NK-92 (cell line): ENCODE results near the gene HLX.

Source experiments
- DNase-seq: peaks from one replicate; lab custom pipeline; 2025; ENCODE audit not compliant: unreplicated experiment; lab: John Stamatoyannopoulos, UW

The HLX gene

DNA sequence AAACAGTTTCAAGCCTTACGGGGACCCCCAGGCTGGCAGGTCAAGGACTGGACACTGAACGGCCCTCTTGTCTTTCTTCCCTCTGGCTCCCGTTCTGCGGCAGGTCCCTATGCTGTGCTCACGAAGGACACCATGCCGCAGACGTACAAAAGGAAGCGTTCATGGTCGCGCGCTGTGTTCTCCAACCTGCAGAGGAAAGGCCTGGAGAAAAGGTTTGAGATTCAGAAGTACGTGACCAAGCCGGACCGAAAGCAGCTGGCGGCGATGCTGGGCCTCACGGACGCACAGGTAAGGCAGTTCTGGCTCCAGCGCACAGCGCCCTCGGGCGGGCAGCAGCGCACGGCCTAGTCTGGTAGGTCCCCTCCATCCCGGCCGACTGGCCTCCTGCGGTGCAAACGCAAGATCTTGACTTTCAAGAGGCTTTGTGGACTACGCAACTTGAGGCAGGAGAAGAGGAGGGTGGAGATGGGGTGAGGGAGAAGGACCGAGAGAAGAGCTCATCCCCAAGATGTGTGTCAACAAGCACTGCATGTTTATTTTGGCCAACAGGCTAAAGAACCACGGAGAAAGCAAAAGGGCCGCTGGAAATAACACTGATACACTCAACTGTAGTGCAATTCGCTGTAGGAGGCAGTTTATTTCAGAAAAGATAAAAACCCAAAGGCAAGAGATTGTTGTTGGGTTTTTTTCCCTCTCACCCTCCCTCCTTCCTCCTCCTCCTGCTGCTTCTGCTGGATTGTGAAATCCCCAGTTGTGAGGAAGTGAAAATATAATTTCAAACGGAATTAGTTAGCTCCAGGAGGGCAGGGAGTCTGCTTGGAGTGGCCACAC, 3.0 kb downstream of the HLX start:
- no peak for DNase-seq

DNA sequence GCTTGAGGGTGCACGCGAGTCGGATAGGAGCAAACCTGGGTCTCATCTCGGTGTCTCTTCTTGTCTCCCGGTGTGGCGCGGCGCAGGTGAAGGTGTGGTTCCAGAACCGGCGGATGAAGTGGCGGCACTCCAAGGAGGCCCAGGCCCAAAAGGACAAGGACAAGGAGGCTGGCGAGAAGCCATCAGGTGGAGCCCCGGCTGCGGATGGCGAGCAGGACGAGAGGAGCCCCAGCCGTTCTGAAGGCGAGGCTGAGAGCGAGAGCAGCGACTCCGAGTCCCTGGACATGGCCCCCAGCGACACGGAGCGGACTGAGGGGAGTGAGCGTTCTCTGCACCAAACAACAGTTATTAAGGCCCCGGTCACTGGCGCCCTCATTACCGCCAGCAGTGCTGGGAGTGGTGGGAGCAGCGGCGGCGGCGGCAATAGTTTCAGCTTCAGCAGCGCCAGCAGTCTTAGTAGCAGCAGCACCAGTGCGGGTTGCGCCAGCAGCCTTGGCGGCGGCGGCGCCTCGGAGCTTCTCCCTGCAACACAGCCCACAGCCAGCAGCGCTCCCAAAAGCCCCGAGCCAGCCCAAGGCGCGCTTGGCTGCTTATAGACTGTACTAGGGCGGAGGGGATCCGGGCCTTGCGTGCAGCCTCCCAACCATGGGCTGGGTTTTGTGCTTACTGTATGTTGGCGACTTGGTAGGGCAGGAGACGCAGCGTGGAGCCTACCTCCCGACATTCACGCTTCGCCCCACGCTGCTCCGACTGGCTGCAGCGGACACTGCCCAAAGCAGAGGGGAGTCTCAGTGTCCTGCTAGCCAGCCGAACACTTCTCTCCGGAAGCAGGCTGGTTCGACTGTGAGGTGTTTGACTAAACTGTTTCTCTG, 5.1 kb downstream of the HLX start:
- no peak for DNase-seq

DNA sequence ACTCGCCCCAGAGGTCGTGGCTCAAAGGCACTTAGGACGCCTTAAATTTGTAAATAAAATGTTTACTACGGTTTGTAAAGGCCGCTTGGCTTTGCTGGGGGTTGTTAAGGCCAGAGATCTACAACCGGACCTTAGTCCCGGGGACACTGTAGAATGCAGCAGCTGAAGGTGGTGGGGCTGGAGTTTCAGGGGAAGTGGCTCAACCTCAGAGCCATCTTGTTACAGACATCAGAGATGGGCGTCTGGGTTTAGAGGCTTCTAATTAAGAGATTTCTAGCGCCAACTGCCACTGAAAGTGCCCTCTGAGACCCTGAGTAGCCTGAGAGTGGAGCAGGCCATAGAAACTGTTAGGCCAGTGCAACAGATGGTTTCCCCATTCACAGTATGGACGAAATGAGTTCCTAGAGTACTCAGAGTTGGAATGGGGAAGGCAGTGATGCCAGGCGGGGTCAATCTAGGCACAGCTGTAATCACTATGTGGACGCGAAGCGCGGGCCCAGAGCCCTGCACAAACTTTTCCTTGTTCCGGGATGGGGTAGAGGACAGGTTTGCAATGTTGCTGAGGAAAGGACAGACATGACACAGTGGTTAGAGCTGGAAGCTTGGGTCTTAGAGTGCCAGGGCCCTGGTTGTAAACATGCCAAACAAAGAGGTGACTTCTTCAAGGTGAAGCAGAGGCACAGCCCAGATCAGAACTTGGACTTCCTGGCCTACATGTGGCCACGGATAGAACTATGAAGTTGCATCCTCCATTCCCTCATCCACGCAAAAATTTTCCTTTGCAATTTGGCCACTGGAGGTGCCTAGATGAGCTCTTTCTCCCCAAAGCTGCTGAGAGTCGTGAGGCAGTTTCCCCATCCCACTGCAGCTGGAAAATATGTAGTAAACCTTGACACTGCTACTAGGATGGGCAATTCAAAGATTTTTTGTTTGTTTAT, 6.0 kb downstream of the HLX start:
- DNase-seq, result no peak

DNA sequence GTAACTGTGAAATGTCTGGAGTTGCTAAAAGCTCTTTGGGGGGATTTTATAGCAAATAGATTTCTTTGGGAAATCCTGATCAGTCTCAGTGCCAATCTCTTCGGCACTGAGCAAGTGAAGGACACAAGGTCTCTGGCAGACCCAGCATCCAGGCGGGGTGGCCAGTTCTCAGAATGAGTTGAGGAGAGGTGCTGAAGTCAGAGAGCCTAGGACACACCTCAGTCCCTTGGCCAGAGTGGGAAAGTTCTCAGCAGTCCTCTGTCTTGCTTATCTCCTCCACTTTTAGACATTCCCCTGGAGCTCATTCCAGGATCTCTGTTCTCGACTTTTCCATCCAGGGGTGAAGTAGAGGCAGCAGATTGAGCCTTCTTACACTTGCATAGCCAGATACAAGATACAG, 6.7 kb downstream of the HLX start:
- no peak for DNase-seq

DNA sequence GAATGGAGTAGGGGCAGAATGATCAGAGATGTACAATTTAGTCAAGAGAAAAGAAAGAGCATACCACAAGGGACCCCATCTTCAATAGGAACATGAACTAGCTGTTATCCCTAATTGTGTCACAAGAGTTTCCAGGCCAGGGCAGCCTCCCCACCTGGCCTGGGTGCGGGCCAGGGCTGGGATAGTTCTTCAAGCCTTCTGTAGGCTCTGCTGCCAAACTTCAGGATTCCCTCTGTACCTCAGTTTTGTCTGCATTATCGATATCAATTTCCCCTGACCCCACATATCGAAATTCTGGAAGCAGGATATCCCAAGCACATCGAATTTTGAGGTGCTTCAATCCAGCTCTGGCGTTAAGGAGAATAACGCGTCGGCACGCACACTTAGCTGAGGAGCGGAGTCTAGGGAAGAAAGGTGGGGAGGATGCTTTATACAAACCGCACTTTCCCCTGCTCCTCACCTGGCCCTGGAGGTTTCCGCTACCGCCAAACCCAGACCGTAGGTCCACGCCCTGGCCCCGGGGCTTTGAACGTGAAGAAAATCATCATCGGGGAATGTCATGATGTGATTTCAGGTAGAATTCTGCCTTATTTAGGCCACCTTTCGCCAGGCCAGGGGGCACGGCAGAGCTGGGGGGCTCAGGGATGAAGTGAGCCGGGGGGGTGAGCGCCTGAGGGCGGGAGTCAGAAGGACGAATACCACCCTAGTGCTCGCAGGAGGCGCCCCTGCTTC, 7.4 kb downstream of the HLX start:
- no peak for DNase-seq

DNA sequence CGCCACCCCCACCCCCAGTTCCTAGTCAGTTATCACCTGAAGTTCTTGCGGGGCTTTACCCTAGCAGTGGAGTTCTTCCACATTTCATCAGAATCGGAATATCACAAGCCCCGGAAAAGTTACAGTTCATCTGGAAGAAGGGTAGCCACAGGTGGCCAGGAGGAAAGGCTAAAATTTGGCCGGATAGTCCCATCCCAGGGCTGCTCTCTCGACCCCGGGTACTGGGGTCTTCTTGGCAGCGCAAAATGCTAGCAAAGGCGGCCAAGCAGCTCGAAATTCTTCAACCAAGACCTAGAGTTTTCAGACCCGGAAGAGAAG, 7.9 kb downstream of the HLX start:
- no peak for DNase-seq

DNA sequence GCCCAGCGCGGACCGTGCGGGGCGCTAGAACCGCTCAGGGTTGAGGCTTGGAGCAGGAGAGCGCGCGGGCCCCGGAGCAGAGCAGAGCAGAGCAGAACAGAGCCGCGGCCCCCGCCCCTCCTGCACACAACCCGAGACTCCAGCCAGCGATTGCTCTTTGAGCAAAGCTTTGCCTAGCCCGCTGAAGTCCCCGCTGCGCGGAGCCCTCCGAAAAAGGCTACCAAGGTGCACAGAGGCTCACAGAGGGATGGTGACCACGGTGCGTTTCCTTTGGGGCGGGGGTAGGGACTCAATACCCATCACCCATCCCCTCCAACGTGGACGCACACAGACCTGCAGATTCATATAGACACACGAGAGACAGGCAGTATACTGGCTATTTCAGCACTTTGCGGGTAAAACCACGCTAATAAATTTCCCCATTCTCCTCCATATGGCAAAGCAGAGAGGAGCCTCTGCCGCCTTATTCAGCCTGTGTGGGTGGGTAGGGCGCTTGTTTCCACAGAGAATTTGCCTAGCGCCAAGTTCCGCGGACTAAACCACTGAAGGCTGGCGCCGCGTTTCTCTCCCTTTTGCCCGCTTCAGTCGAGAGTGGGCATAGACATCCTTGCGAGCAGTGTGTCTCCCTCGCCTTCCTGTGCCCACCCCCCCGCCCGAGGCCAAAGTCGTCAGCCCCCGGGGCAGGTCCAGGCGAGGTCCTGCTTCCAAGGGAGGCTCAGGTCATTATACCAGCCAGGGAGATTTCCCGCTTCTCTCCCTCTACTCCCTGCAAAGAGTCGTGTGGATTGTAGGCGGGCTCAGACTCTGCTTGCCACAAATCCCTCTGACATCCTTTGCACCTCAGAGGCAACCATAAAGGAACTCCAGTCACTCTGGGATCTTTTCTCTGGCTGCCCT, 8.5 kb downstream of the HLX start:
- no peak for DNase-seq

DNA sequence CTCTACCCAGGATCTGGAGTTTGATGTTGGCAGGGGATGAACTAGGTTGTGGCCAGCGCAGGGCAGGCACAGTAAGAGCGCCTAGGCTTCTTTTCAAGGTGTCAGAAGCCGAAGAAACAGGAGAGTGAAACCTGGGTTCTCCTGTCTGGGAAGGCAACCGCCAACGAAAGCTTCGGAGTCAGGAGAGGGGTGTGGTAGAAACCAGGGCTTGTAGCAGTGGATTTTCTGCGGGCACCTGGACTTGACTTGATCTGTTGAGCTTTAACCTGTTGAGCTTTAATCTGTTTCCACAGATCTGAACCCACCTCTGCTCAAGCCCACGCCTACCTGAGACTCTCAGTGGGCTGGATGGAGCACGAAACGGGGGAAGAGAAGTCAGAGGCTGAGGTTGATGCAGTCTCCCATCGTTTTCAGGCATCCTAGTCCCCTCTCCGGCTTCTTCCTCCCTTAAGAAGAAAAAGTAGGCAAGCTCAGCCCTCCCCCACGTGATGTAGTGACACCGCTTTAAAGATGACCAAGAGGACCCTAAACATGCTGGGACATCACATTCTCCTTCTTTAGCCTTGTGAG, 9.3 kb downstream of the HLX start:
- DNase-seq, result no peak

DNA sequence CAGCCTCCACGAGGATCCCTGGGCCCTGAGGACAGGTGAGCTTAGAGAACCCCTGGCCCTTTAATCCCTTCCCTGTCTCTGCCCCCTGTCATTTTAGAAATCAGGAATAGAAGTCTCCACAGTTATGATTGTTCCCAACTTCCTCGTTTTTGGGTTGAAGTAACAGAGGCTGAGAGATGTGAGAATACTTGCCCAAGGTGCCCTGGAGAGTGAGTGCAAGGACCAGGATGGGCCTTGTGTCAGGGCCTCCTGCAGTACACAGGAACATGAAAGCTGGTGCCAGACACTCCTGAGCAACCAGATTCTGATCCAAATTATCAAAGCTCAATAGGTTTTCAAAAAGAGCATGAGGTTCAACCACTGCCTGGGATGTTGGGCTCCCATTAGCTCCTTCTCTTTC, 10.1 kb downstream of the HLX start:
- DNase-seq, result no peak

DNA sequence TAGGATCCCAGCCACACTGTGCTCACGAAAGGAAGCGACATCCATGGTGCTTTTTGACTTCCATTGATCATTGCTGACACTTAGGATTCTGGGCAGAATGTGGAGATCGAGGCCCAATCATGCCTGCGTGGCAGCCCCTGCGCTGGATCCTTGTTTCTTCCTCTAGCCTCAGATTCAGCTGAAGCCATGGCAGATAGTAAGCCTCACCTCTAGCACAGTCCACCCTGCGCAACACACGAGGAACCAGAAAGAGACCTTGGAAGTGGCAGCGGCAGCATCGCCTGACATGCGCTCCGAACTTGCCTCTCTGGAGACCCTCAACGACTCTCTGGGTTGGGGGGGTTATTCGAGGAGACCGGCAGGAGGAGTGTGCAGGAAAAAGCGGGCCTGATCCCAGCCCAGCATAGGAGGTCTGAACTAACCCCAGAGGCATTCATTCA, 10.6 kb downstream of the HLX start:
- no peak for DNase-seq

DNA sequence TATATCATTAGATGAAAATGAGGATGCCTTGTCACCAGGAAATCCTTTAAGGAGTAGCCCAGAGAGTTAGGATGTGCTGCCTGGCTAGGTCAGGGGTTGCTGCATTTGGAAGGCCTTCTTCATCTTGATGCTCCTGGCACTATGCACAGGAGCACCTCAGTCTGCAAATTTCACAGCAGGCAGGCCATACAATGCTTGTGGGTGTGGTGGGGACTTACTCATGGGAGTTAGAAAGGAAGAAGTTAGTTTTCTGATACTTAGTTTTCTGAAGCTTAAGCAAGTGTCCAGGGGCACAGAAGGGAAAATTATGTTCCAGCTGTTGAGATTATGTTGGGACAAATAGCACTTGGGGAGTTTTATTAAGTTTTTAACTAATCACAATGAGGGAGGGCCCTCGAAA, 11.4 kb downstream of the HLX start:
- no peak for DNase-seq

DNA sequence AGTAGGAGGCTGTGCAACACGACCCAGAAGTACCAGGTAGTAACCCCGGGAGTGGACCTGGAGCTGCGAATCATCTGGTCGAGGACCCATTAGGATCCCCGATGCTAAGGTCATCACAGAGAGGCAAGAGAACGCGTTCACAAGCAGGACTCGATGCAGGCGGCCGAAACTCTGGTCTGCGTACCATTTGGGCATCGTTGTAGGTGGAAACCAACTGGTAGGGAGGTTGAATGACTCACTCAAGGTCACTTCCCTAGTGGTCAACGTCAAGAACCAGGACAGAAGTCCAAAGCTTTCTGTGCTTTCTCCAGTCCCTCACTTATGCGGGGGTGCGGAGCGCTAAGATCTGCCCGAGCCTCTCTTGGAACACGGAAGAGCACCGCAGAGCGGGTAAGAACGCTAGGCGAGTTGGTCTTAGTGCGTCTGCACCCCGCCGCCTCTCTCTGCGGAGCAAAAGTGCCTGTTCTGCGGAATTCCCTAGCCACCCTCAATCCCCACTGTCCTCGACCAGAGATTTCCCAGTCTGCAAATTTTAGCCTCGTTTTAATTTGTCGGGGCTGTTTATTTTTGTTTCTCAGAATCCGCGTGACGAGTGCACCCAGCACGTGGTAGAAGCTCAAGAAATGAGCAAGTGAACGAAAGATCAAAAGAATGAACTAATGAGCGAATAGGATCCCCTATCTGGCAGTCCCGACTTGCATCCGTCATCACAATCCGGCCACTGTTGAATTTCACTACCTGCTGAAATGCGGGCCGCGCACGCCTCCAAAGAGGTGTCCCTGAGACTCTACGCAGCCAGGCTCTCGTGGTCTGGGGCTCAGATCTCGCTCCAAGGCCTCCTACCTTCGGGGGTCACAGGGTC, 12.2 kb downstream of the HLX start:
- no peak for DNase-seq

DNA sequence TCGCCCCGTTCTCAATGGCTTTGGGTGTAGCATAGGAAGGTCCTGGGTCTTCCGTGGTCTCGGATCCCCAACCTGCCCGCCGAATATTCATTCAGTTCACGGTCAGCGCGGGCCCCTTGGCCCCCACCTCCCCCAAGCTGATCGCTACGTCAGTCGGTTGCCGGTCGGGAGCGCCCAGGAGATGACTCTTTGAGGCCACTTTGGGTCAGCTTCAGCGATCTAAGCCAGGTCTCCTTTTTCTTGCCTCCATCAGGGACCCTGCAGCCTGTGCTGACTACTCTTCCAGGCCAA, 12.8 kb downstream of the HLX start:
- DNase-seq, result no peak

DNA sequence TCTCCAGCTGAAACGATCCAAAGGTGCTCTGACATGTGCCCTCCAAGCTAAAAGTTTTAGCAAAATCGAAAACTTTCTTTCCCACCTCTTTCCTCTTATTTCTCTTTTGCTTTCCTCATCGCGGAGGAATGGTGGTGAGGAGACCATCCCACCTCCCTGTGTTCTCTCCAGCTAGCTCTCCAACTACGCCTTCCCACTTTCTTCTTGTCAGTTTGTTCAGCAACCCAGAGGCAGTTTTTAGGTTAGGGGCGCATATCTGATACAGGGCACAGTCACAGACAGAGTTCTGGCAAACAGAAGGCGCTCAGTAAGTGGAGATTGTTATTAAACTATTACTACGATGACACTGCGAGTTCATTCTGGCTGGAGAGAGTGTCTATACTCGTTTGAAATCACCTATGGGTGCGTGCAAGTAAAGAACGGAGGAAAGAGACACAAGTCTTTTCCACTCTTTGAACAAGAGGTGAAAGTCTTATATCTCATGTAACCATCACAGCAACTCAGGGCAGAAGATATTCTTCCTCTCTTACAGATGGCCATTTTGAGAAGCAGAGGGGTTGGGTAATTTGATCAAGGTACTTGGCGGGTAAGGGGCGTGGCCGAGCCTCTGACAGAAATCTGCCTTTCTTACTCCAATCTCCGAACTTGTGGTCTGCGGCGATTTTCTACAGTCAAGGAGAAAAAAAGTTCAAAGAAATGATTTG, 13.9 kb downstream of the HLX start:
- no peak for DNase-seq

DNA sequence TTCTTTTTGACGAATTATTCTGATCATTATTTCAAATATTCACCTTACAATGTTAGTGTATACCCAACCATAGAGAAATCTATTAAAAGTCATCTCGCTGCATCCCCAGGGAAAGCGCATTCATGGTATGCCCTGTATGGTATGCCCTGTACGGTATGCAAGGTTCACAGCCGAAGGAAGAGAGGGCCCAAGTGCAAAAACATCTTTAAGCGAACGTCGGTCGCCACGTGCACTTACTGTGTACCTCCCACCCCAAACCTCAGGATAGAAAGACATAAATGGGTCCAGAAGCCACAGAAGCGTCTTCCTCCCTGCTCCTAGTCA, 14.4 kb downstream of the HLX start:
- DNase-seq, result no peak

DNA sequence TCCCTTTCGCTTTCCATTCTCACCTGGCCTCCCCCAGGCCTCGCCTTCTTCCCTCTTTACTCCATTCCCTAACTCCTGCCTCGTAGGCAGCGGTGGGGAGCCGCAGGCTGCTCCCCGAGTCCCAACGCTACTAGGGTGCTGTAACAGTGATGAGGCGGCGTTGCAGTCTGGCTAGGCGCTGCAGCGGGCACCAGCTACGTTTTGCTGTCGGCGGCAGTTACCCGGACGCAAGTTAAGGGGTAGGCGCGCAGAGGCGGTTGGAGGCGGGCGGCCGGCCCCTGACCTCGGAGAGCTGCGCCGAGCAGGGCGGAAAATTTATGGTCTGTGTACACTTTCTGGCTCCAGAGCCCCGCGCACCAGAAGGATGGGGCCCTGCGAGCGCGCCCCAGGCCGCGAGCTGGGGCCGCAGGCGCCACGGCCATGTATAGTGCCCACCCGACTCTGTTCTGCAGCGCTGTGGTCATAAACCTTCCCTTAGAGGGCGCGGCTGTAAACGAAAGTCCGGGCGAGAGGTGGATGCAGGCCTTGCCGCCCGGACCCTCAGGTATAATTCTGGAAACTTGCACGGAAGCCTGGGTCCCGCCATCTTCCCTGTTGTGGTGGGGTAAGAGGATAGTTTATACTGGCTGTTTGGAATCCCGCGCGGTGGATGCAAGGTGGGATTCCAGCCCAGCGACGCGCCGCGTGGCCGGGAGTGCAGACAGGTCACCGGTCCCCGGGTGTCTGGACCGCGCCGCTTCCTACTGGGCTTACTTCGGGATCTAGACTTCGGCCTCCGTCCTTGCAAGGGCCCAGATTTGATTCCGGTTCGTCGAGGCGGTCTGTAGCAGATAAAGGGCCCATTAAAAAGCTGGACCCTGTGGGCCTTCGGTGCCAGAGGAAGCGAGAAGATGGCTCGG, 15.0 kb downstream of the HLX start:
- DNase-seq, result no peak

DNA sequence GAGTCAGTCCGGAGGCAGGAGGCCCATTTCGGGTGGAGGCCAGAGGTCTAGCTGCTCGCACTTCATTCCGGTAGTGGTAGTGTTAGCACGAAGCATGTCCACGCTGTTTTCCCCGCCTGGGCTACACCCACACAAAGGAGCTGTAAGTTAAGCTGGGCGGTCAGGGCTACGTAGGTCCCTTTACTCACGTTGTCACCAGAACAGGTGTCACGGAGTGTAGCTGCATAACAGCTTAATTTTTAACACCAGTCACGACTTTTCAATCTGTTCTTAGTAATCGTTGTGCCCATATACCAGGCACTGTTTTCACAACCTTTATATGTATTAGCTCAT, 15.6 kb downstream of the HLX start:
- DNase-seq, result no peak
